ENCODE data around the gene RIMBP2.
"Not testable (repeated sequence)": the region's sequence is repeated elsewhere in the genome, so short reads cannot be mapped to it uniquely, and the experiment has no call there.

The RIMBP2 gene

GRCh38 chr12:130715998-130716968, at the start of gene RIMBP2:
Gene RIMBP2 (minus strand): TSS chr12:130716299. CDS start chr12:130479013, 237,286 bp downstream.
- Mint-ChIP-seq H3K9me3 (peaks cover 4% of the 10 kb centered on the region), H3K4me1 (no peaks in the 10 kb centered on the region), H3K27ac (no peak within 1 kb of the TSS), H3K36me3 (no peaks in the 10 kb centered on the region), H3K4me3 (no peak within 1 kb of the TSS), H3K27me3 (peaks cover 70% of the 10 kb centered on the region)
- no peak for ATAC-seq

GRCh38 chr12:130765186-130765659, 49.1 kb upstream of the RIMBP2 start:
- ATAC-seq: no peak
- no peak overlapping the region for H3K4me3 Mint-ChIP-seq
- H3K4me1 Mint-ChIP-seq: peaks cover 5% of the 10 kb centered on the region
- H3K27me3 Mint-ChIP-seq: peaks cover 8% of the 10 kb centered on the region
- no peaks in the 10 kb centered on the region for H3K9me3 Mint-ChIP-seq
- H3K36me3 Mint-ChIP-seq: no peaks in the 10 kb centered on the region
- H3K27ac Mint-ChIP-seq: no peak overlapping the region

DNA sequence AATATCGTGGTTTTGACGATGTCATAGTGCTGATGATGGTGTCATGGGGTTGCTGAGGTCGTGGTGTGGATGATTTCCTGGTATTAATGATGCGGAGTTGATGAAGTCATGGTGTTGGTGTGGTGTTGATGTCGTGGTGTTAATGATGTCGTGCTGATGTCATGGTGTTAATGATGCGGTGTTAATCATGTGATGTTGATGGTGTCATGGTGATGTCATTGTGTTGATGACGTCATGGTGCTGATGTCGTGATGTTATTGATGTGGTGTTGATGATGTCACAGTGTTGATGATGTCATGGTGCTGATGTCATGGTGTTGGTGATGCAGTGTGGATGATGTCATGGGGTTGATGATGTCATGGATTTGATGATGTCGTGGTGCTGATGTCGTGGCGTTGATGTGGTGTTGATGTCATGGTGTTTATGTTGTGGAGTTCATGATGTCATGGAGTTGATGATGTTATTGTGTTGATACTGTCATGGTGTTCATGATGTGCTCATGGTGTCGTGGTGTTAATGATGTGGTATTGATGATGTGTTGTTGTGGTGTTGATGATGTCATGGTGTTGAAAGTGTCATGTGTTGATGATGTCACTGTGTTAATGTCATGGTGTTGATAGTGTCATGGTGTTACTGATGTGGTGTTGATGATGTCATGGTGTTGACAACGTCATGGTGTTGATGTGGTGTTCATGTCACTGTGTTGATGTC, 48.5 kb upstream of the RIMBP2 start:
- H3K27ac Mint-ChIP-seq: no peak overlapping the region
- H3K4me3 Mint-ChIP-seq: no peak overlapping the region
- H3K9me3 Mint-ChIP-seq: no peaks in the 10 kb centered on the region
- no peaks in the 10 kb centered on the region for H3K36me3 Mint-ChIP-seq
- H3K27me3 Mint-ChIP-seq: peaks cover 8% of the 10 kb centered on the region
- H3K4me1 Mint-ChIP-seq: peaks cover 5% of the 10 kb centered on the region
- ATAC-seq: no peak

DNA sequence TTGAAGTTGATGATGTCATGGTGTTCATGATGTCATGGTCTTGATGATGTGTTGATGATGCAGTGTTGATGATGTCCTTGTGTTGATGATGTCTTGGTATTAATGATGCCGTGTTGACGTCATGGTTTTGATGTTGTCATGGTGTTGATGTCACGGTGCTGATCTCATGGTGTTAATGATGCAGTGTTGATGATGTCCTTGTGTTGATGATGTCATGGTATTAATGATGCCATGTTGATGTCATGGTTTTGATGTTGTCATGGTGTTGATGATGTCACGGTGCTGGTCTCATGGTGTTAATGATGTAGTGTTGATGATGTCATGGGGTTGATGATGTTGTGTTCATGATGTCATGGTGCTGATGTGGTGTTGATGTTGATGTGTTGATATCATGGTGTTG, 48.0 kb upstream of the RIMBP2 start:
- peaks cover 5% of the 10 kb centered on the region for H3K4me1 Mint-ChIP-seq
- H3K36me3 Mint-ChIP-seq: no peaks in the 10 kb centered on the region
- no peak overlapping the region for H3K4me3 Mint-ChIP-seq
- no peak for ATAC-seq
- H3K27ac Mint-ChIP-seq: no peak overlapping the region
- H3K27me3 Mint-ChIP-seq: peaks cover 8% of the 10 kb centered on the region
- H3K9me3 Mint-ChIP-seq: no peaks in the 10 kb centered on the region

DNA sequence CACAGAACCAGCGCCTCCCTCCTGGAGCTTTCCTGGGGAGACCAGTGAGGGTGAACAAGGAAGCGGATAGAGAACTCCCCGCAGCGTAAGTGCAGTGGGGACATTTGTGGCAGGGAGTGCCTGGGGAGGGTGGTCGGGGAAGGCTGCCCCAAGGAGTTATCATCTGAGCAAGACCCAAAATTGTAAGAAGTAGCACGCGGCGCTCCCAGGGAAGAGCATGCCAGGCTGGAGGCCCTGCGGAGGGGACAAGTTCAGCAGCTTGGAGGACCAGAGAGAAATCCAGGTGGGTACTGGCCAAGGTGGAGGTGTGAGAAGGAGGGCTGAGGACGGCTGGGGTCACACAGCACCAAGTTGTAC, 46.2 kb upstream of the RIMBP2 start:
- H3K27me3 Mint-ChIP-seq: no peaks in the 10 kb centered on the region
- no peak overlapping the region for H3K27ac Mint-ChIP-seq
- H3K4me1 Mint-ChIP-seq: peaks cover 5% of the 10 kb centered on the region
- H3K9me3 Mint-ChIP-seq: no peaks in the 10 kb centered on the region
- no peak for ATAC-seq
- no peak overlapping the region for H3K4me3 Mint-ChIP-seq
- H3K36me3 Mint-ChIP-seq: no peaks in the 10 kb centered on the region

DNA sequence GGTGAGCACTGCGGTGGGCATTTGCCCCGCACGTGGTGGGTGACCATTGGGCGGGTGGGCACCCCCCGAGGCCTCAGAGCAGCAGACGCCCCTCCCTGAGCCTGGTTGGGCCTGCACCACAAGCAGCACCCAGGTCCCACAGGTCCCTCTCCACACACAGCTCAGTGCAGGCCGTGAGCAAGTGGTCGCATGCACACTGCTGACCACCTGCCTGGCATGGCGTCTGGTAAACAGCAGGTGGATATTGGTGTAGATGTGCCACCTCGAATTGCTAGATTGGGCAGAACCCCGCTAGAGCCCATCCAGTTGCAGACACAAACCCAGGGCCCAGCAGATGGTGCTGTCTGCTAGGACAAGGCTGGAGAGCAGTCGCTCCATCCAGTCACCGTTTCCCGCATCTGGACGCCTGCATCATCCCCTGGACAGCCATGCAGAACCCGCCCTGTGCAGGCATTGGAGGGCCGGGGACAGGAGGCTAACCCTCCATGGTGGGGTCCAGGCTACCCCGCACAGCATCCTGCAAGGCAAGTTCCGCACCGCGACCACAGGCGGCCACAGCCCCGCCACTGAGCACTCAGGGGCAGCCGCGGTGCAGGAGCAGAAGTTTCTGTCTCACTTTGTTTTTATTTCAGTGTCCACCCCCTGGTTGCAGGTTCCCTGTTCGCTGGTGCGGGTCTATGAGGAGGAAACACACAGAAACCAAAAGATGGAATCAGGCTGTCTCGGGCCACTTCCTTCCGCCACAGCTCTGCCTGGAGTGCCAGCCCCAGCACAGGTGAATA, 45.6 kb upstream of the RIMBP2 start:
- peak overlapping the region; percentile 8 for H3K4me3 Mint-ChIP-seq
- peak; percentile 54 for ATAC-seq
- no peaks in the 10 kb centered on the region for H3K36me3 Mint-ChIP-seq
- H3K4me1 Mint-ChIP-seq: peaks cover 5% of the 10 kb centered on the region
- H3K9me3 Mint-ChIP-seq: no peaks in the 10 kb centered on the region
- no peaks in the 10 kb centered on the region for H3K27me3 Mint-ChIP-seq
- H3K27ac Mint-ChIP-seq: no peak overlapping the region

DNA sequence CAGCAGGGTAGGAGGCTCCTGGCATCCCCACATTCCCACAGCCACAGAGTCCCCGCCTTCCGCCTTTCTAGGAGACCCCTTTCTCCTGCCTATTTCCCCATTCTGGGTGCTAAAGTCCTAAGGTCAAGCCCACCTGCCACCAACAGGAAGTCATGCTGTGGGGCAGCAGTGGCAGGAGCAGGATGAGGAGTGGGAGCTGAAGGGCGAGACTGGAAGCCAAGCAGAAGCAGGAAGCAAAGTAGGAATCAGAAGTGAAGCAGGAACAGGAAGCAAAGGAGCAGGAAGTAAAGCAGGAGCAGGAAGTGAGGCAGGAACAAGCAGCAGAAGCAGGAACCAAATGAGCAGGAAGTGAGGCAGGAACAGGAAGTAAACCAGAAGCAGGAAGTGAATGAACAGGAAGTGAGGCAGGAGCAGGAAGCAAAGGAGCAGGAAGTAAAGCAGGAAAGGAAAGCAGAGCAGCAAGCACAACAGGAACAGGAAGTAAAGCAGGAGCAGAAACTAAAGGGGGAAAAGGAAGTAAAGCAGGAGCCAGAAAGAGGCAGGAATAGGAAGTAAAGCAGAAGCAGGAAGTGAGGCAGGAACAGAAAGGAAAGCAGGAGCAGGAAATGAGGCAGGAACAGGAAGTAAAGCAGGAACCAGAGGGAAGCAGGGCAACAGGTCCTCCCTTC, 38.3 kb upstream of the RIMBP2 start:
- no peak for ATAC-seq
- Mint-ChIP-seq H3K27me3 (peaks cover 9% of the 10 kb centered on the region), H3K4me1 (peaks cover 17% of the 10 kb centered on the region), H3K9me3 (peaks cover 6% of the 10 kb centered on the region), H3K36me3 (peaks cover 5% of the 10 kb centered on the region), H3K27ac (peak overlapping the region; percentile 48), H3K4me3 (no peak overlapping the region)

GRCh38 chr12:130752692-130753230, 36.7 kb upstream of the RIMBP2 start:
- no peak for ATAC-seq
- no peak overlapping the region for H3K27ac Mint-ChIP-seq
- peaks cover 25% of the 10 kb centered on the region for H3K27me3 Mint-ChIP-seq
- H3K4me3 Mint-ChIP-seq: no peak overlapping the region
- H3K4me1 Mint-ChIP-seq: peaks cover 22% of the 10 kb centered on the region
- peaks cover 5% of the 10 kb centered on the region for H3K36me3 Mint-ChIP-seq
- peaks cover 6% of the 10 kb centered on the region for H3K9me3 Mint-ChIP-seq

DNA sequence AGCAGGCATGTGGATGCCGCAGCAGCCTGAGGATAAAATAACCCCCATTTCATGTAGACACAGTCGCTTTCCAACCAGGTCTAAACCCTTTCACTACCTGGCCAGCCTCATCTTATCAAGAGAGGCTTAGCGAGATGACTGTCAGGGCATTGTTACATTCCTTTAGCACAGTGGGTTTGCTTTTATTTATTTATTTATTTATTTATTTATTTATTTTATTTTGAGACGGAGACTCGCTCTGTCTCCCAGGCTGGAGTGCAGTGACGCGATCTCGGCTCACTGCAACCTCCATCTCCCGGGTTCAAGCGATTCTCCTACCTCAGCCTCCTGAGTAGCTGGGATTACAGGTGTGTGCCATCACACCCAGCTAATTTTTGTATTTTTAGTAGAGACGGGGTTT, 35.9 kb upstream of the RIMBP2 start:
- H3K27ac Mint-ChIP-seq: not testable (repeated sequence)

GRCh38 chr12:130748786-130749185, 32.7 kb upstream of the RIMBP2 start:
- no peak overlapping the region for H3K27ac Mint-ChIP-seq
- no peak for ATAC-seq
- H3K27me3 Mint-ChIP-seq: peaks cover 32% of the 10 kb centered on the region
- H3K4me1 Mint-ChIP-seq: peaks cover 17% of the 10 kb centered on the region
- H3K4me3 Mint-ChIP-seq: no peak overlapping the region
- H3K9me3 Mint-ChIP-seq: peaks cover 3% of the 10 kb centered on the region
- H3K36me3 Mint-ChIP-seq: no peaks in the 10 kb centered on the region

More for the DNA sequence above, 35.9 kb upstream of the RIMBP2 start:
- not testable (repeated sequence) for H3K36me3 Mint-ChIP-seq, ATAC-seq, H3K4me3 Mint-ChIP-seq, H3K9me3 Mint-ChIP-seq
- peaks cover 32% of the 10 kb centered on the region for H3K27me3 Mint-ChIP-seq
- H3K4me1 Mint-ChIP-seq: peaks cover 22% of the 10 kb centered on the region

- peak; percentile 79 for ATAC-seq
- no peak overlapping the region for H3K4me3 Mint-ChIP-seq
- H3K27ac Mint-ChIP-seq: no peak overlapping the region
- no peaks in the 10 kb centered on the region for H3K36me3 Mint-ChIP-seq
- H3K9me3 Mint-ChIP-seq: peaks cover 5% of the 10 kb centered on the region
- H3K27me3 Mint-ChIP-seq: peaks cover 32% of the 10 kb centered on the region
- H3K4me1 Mint-ChIP-seq: peaks cover 17% of the 10 kb centered on the region
These were observed 32.0 kb upstream of the RIMBP2 start for GRCh38 chr12:130747867-130748740.

DNA sequence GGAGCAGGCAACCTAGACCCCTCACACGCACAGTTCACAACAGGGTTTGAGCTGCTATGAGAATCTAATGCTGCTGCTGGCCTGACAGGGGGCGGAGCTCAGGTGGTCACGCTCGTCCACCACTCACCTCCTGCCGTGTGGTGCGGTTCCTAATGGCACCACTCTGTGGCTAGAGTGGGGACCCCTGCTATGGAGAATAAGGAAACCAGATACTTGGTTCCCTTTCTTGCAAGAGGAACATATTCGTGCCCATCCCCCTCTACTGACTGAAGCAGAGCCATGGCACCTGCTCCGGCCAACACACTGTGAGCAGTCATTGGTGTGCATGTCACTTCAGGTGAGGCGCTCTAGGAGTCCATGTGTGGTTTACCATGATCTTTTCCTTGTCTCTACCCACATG, 30.4 kb upstream of the RIMBP2 start:
- H3K4me3 Mint-ChIP-seq: no peak overlapping the region
- H3K9me3 Mint-ChIP-seq: peaks cover 5% of the 10 kb centered on the region
- H3K36me3 Mint-ChIP-seq: no peaks in the 10 kb centered on the region
- H3K27me3 Mint-ChIP-seq: peaks cover 32% of the 10 kb centered on the region
- H3K27ac Mint-ChIP-seq: no peak overlapping the region
- peaks cover 12% of the 10 kb centered on the region for H3K4me1 Mint-ChIP-seq
- ATAC-seq: no peak

- Mint-ChIP-seq H3K27ac (no peak overlapping the region), H3K27me3 (peaks cover 32% of the 10 kb centered on the region), H3K4me1 (peaks cover 5% of the 10 kb centered on the region), H3K9me3 (peaks cover 5% of the 10 kb centered on the region), H3K4me3 (no peak overlapping the region), H3K36me3 (no peaks in the 10 kb centered on the region)
- ATAC-seq: no peak
These were observed 29.8 kb upstream of the RIMBP2 start for GRCh38 chr12:130745921-130746320.

- Mint-ChIP-seq H3K4me1 (peaks cover 5% of the 10 kb centered on the region), H3K9me3 (peaks cover 5% of the 10 kb centered on the region), H3K27me3 (peaks cover 34% of the 10 kb centered on the region), H3K4me3 (no peak overlapping the region), H3K27ac (no peak overlapping the region), H3K36me3 (no peaks in the 10 kb centered on the region)
- no peak for ATAC-seq
These were observed 28.2 kb upstream of the RIMBP2 start for GRCh38 chr12:130744274-130744673.
